ENCODE results near the gene ANXA1. TPM values are rescaled to one million over a fixed set of nuclear protein-coding genes. Genes with fewer than 3 reads are reported as not detected.
A peak's percentile ranks its signal among the peaks of the same experiment; 100 is the strongest.

The ANXA1 gene
- total RNA-seq, 1 donor from 2014 or later, result 237 TPM

DNA sequence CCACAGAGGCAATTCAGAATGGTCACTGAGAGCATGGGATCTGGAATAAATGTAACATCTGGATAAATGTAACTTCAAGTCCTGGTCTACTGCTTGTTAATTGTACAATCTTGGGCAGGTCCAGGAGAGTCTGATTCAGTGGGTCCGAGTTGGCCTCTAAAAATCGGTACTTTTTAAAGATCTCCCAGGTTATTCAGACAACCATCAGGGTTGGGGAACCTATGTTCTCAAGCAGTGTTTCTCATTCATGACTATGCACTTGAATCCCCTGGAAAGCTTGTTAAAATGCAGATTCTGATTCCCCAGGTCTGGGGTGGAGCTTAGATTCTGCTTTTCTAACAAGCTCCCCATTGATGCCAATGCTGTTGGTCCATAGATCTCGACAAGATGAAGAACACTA, 14.8 kb downstream of the ANXA1 start:
- no peak for DNase-seq (ENCODE audit: extremely low spot score, unreplicated experiment)
- H3K36me3 Mint-ChIP-seq (ENCODE audit: unreplicated experiment), result peaks cover 71% of the 10 kb centered on the region

GRCh38 chr9:73167614-73168013, 15.9 kb downstream of the ANXA1 start:
- no peak overlapping the region for H3K4me3 Mint-ChIP-seq (ENCODE audit: unreplicated experiment)
- H3K9me3 Mint-ChIP-seq (ENCODE audit: unreplicated experiment), result no peaks in the 10 kb centered on the region
- no peaks in the 10 kb centered on the region for H3K4me1 Mint-ChIP-seq (ENCODE audit: unreplicated experiment)
- H3K36me3 Mint-ChIP-seq (ENCODE audit: unreplicated experiment), result peaks cover 63% of the 10 kb centered on the region
- no peaks in the 10 kb centered on the region for H3K27me3 Mint-ChIP-seq (ENCODE audit: unreplicated experiment)
- DNase-seq (ENCODE audit: extremely low spot score, unreplicated experiment), result no peak
- no peak overlapping the region for H3K27ac Mint-ChIP-seq (ENCODE audit: unreplicated experiment)
- TF ChIP-seq, protein P1, sequence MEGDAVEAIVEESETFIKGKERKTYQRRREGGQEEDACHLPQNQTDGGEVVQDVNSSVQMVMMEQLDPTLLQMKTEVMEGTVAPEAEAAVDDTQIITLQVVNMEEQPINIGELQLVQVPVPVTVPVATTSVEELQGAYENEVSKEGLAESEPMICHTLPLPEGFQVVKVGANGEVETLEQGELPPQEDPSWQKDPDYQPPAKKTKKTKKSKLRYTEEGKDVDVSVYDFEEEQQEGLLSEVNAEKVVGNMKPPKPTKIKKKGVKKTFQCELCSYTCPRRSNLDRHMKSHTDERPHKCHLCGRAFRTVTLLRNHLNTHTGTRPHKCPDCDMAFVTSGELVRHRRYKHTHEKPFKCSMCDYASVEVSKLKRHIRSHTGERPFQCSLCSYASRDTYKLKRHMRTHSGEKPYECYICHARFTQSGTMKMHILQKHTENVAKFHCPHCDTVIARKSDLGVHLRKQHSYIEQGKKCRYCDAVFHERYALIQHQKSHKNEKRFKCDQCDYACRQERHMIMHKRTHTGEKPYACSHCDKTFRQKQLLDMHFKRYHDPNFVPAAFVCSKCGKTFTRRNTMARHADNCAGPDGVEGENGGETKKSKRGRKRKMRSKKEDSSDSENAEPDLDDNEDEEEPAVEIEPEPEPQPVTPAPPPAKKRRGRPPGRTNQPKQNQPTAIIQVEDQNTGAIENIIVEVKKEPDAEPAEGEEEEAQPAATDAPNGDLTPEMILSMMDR (IDR thresholded peaks at IDR 0.05), result no peak

More for the DNA sequence above, 14.8 kb downstream of the ANXA1 start:
- Mint-ChIP-seq H3K4me3 (ENCODE audit: unreplicated experiment) (no peak overlapping the region), H3K4me1 (ENCODE audit: unreplicated experiment) (no peaks in the 10 kb centered on the region), H3K27ac (ENCODE audit: unreplicated experiment) (no peak overlapping the region), H3K9me3 (ENCODE audit: unreplicated experiment) (no peaks in the 10 kb centered on the region), H3K27me3 (ENCODE audit: unreplicated experiment) (no peaks in the 10 kb centered on the region)
- TF ChIP-seq, protein P1 (IDR thresholded peaks at IDR 0.05), result no peak

DNA sequence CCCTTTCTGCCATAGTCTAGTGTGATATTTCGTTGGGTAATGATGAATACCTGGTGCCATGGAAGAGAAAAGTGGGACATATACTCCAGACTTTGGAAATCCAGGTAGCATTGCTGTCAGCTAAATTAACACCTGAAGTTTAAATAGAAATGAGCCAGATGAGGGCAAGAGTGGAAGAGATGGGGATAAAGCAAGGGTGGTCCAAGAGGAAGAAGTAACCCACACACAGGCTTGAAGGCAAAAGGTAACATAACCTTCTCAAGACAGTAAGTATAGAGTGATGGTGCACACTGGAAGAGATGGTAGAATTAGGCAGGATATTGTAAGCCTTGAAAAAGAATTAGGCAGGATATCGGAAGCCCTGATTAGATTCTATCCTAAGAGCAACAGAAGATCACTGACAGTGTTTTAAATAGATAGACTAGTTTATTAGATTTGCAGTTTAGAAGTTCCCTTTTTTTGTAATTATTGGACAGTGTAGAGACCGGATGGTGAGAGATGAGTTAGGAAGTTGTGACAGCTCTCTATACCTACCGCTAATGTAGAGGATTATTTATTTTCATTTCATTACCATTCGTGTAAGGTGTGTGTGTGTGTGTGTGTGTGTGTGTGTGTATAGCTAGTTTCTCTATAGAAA, 16.8 kb downstream of the ANXA1 start:
- Mint-ChIP-seq H3K4me3 (ENCODE audit: unreplicated experiment) (no peak overlapping the region), H3K27ac (ENCODE audit: unreplicated experiment) (peak overlapping the region; percentile 6), H3K4me1 (ENCODE audit: unreplicated experiment) (no peaks in the 10 kb centered on the region), H3K36me3 (ENCODE audit: unreplicated experiment) (peaks cover 57% of the 10 kb centered on the region), H3K9me3 (ENCODE audit: unreplicated experiment) (no peaks in the 10 kb centered on the region), H3K27me3 (ENCODE audit: unreplicated experiment) (no peaks in the 10 kb centered on the region)
- no peak for DNase-seq (ENCODE audit: extremely low spot score, unreplicated experiment)
- TF ChIP-seq, protein P1 (IDR thresholded peaks at IDR 0.05), result no peak

DNA sequence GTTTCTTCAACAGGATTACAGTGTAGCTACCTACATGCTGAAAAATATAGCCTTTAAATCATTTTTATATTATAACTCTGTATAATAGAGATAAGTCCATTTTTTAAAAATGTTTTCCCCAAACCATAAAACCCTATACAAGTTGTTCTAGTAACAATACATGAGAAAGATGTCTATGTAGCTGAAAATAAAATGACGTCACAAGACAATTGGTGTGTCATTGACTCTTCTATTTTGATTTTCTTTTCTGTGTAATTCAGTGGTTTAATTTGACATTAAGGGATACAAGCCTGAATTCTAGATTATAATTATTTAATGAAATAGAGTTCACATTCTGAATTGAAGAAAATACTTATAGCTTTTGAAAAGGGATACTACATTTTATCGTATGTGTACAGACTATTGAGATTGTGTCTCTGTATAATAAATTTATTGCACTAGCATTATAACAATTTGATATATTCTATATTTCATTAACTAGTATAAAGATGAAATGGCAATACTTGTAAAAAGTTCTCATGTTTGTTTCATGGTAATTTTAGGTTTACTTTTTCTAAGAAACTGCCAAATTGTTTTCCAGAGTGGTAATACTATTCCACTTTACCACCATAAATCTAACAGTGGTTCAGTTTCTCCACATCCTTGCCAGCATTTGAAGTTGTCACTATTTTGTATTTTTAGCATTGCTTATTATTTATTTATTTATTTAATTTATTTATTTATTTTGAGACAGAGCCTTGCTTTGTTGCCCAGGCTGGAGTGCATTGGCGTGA, 18.7 kb downstream of the ANXA1 start:
- Mint-ChIP-seq H3K27me3 (ENCODE audit: unreplicated experiment) (no peaks in the 10 kb centered on the region), H3K4me3 (ENCODE audit: unreplicated experiment) (no peak overlapping the region), H3K4me1 (ENCODE audit: unreplicated experiment) (no peaks in the 10 kb centered on the region), H3K27ac (ENCODE audit: unreplicated experiment) (no peak overlapping the region), H3K9me3 (ENCODE audit: unreplicated experiment) (no peaks in the 10 kb centered on the region), H3K36me3 (ENCODE audit: unreplicated experiment) (peaks cover 39% of the 10 kb centered on the region)
- TF ChIP-seq, protein P1 (IDR thresholded peaks at IDR 0.05), result no peak
- no peak for DNase-seq (ENCODE audit: extremely low spot score, unreplicated experiment)

DNA sequence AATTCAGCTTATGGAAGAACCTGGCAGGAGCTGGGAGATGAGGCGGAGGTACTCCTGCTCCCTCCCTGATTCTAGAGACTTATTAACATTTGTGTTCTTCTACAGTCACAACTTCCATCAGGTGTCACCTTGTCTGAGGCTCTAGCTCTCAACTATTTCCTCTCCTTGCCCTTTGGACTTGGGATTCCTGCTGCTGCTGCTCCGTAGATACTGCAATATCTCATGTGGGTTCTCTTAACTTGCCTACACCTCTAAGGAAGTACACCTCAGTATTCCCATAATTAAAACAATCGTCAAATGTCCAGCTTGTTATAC, 21.2 kb downstream of the ANXA1 start:
- Mint-ChIP-seq H3K4me1 (ENCODE audit: unreplicated experiment) (peaks cover 9% of the 10 kb centered on the region), H3K36me3 (ENCODE audit: unreplicated experiment) (peaks cover 15% of the 10 kb centered on the region), H3K4me3 (ENCODE audit: unreplicated experiment) (no peak overlapping the region), H3K27ac (ENCODE audit: unreplicated experiment) (no peak overlapping the region), H3K9me3 (ENCODE audit: unreplicated experiment) (no peaks in the 10 kb centered on the region), H3K27me3 (ENCODE audit: unreplicated experiment) (no peaks in the 10 kb centered on the region)
- TF ChIP-seq, protein P1 (IDR thresholded peaks at IDR 0.05), result no peak
- DNase-seq (ENCODE audit: extremely low spot score, unreplicated experiment), result no peak

Measured in osteocyte (in vitro differentiated cells).